Fibroblast of skin of right biceps (primary cell): ENCODE measurements around the gene FLT3.

Experiments
- DNase-seq: peaks from one replicate; pipeline ENCODE4 v3.0.0-alpha.2; 2013

Gene FLT3

GRCh38 chr13:28000567-28000966 is 99.8 kb downstream of the FLT3 start:
- no peak for DNase-seq

GRCh38 chr13:27997904-27998522 is 102.4 kb downstream of the FLT3 start:
- peak; percentile 24 for DNase-seq

- DNase-seq = no peak
These were observed 108.5 kb downstream of the FLT3 start for GRCh38 chr13:27991881-27992280.

- no peak for DNase-seq
These were observed 111.9 kb downstream of the FLT3 start, which contains the start of gene URAD for GRCh38 chr13:27988520-27988919. TSS of gene URAD (minus strand) at chr13:27988693. CDS start at chr13:27988637, 56 bp downstream.

- no peak for DNase-seq
These were observed 114.8 kb downstream of the FLT3 start for GRCh38 chr13:27985600-27985999.

- no peak for DNase-seq
These were observed 118.0 kb downstream of the FLT3 start for GRCh38 chr13:27982361-27982760.

- DNase-seq = no peak
These were observed 119.2 kb downstream of the FLT3 start for GRCh38 chr13:27981006-27981708.

GRCh38 chr13:27980280-27980998 is 119.9 kb downstream of the FLT3 start:
- DNase-seq = no peak

GRCh38 chr13:27979765-27980279 is 120.6 kb downstream of the FLT3 start:
- no peak for DNase-seq

GRCh38 chr13:27979001-27979643 is 121.3 kb downstream of the FLT3 start:
- no peak for DNase-seq

GRCh38 chr13:27978301-27978968 is 121.9 kb downstream of the FLT3 start:
- no peak for DNase-seq

GRCh38 chr13:27977476-27978300 is 122.7 kb downstream of the FLT3 start:
- DNase-seq = peak; percentile 16

- no peak for DNase-seq
These were observed 123.8 kb downstream of the FLT3 start for GRCh38 chr13:27976362-27977091.

- DNase-seq = no peak
These were observed 124.6 kb downstream of the FLT3 start for GRCh38 chr13:27975564-27976361.

GRCh38 chr13:27973961-27974662 is 126.3 kb downstream of the FLT3 start:
- DNase-seq = no peak

GRCh38 chr13:27973291-27973690 is 127.1 kb downstream of the FLT3 start:
- DNase-seq = no peak

GRCh38 chr13:27972478-27972820 is 127.9 kb downstream of the FLT3 start:
- no peak for DNase-seq

GRCh38 chr13:27971776-27972477 is 128.4 kb downstream of the FLT3 start:
- no peak for DNase-seq

- no peak for DNase-seq
These were observed 129.1 kb downstream of the FLT3 start for GRCh38 chr13:27971236-27971645.
